SK-N-SH treated with all-trans-retinoic acid at 6 μM for 48 hours (cell line): ENCODE data around the gene GPR173.

Experiments used
- ARNTL ChIP-seq: fragments of 450-650 bp; formaldehyde crosslinking; IDR thresholded peaks from 2 replicates; pipeline ENCODE4 v1.5.0; 2020; ENCODE audit warnings: low read depth, mild to moderate bottlenecking, moderate library complexity, borderline replicate concordance
- SNAI2 ChIP-seq: fragments of 250-450 bp; sonication (Bioruptor Pico); IDR thresholded peaks from 2 replicates; pipeline ENCODE4 v1.5.0; 2020; ENCODE audit warnings: mild to moderate bottlenecking, moderate library complexity
- TOX ChIP-seq: fragments of 250-450 bp; sonication (Bioruptor Pico); IDR thresholded peaks from 2 replicates; pipeline ENCODE4 v1.8.0; 2021; ENCODE audit warnings: mild to moderate bottlenecking, moderate library complexity, borderline replicate concordance
- ZFP3 ChIP-seq: fragments of 250-450 bp; sonication (Bioruptor Pico); IDR thresholded peaks from 2 replicates; pipeline ENCODE4 v1.5.0; 2020; ENCODE audit warnings: mild to moderate bottlenecking, moderate library complexity
- TF ChIP-seq, protein P1 (sequence below): fragments of 250-450 bp; sonication (Bioruptor Pico); IDR thresholded peaks from 2 replicates; pipeline ENCODE4 v1.8.0; 2020; ENCODE audit warnings: mild to moderate bottlenecking, moderate library complexity, borderline replicate concordance
- TF ChIP-seq, protein P2 (sequence below): fragments of 250-450 bp; sonication (Bioruptor Pico); IDR thresholded peaks from 2 replicates; pipeline ENCODE4 v1.8.0; 2021; ENCODE audit warnings: low read depth, mild to moderate bottlenecking, moderate library complexity, borderline replicate concordance

DNA sequence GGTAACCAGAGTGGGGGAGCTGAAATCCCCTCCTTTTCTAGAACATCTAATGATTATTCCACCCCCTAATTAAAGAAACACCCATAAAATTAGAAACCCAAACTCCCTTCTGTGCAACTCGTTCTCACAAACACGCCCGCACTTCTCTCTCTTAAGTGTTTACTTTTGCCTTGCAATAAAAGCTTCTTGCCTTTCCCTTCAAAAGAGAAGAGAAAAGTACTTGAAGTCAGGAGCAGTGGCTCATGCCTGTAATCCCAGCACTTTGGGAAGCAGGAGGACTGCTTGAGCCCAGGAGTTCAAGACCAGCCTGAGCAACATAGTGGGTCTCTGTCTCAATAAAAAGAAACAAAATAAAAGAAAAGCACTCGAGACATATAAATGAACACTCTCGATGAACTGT, 3.6 kb upstream of the GPR173 start:
- TF ChIP-seq SNAI2 (no peak), TOX (CRISPR knock-in tag) (no peak), ARNTL (CRISPR knock-in tag) (no peak), ZFP3 (CRISPR knock-in tag) (no peak)
- TF ChIP-seq, protein P1, sequence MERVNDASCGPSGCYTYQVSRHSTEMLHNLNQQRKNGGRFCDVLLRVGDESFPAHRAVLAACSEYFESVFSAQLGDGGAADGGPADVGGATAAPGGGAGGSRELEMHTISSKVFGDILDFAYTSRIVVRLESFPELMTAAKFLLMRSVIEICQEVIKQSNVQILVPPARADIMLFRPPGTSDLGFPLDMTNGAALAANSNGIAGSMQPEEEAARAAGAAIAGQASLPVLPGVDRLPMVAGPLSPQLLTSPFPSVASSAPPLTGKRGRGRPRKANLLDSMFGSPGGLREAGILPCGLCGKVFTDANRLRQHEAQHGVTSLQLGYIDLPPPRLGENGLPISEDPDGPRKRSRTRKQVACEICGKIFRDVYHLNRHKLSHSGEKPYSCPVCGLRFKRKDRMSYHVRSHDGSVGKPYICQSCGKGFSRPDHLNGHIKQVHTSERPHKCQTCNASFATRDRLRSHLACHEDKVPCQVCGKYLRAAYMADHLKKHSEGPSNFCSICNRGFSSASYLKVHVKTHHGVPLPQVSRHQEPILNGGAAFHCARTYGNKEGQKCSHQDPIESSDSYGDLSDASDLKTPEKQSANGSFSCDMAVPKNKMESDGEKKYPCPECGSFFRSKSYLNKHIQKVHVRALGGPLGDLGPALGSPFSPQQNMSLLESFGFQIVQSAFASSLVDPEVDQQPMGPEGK = no peak
- TF ChIP-seq, protein P2, sequence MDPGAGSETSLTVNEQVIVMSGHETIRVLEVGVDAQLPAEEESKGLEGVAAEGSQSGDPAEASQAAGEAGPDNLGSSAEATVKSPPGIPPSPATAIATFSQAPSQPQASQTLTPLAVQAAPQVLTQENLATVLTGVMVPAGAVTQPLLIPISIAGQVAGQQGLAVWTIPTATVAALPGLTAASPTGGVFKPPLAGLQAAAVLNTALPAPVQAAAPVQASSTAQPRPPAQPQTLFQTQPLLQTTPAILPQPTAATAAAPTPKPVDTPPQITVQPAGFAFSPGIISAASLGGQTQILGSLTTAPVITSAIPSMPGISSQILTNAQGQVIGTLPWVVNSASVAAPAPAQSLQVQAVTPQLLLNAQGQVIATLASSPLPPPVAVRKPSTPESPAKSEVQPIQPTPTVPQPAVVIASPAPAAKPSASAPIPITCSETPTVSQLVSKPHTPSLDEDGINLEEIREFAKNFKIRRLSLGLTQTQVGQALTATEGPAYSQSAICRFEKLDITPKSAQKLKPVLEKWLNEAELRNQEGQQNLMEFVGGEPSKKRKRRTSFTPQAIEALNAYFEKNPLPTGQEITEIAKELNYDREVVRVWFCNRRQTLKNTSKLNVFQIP (CRISPR knock-in tag) = no peak
